NCI-H2196 (cell line): ENCODE data around the gene KIF22.

Source experiments
- DNase-seq: peaks from one replicate; lab custom pipeline; 2025; ENCODE audit not compliant: unreplicated experiment; lab: John Stamatoyannopoulos, UW

The KIF22 gene

DNA sequence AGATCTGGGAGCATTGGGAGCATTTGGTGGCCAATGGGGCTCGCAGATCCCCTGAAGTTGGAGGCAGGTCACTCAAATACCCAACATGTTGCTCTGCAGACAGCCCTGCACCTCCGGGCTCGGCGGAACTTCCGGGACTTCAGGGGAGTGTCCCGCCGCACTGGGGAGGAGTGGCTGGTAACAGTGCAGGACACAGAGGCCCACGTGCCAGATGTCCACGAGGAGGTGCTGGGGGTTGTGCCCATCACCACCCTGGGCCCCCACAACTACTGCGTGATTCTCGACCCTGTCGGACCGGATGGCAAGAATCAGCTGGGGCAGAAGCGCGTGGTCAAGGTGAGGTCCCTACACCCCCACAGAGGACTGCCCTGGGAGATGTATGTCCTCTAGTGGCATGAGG, 46.1 kb downstream of the KIF22 start:
- DNase-seq = no peak

DNA sequence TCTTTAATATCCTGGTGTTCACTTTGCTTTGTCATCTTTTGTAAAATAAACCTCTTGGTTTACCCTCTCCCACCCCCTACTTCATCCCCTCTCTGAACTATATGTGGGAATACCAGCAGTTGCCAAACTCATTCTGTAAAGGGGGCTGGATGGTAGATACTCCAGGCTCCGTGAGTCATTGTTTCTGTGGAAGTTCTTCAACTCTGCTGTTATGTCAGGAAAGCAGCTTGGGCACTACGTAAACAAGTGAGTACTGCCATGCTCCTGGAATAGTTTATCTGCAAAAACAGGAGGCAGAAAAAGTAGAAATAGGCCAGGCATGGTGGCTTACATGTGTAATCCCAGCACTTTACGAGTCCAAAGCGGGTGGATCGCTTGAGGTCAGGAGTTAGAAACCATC, 47.3 kb downstream of the KIF22 start:
- no peak for DNase-seq

DNA sequence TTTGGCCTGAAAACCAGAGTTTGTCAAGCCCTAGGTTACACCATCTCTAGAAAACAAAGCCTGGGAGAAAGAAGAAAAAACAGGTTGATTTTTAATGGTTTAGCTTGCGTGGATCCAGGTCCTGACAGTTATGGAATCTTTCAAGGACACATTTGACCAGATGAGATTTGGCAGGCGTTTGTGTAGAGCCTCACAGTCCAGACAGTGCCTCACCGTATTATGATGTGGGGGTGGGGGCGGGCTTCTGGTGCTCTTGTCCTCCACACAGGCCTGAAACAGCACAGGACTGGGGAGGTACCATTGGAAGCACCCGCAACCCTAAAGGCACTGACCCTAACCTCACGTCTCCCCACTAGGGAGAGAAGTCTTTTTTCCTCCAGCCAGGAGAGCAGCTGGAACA, 49.3 kb downstream of the KIF22 start:
- DNase-seq = no peak

DNA sequence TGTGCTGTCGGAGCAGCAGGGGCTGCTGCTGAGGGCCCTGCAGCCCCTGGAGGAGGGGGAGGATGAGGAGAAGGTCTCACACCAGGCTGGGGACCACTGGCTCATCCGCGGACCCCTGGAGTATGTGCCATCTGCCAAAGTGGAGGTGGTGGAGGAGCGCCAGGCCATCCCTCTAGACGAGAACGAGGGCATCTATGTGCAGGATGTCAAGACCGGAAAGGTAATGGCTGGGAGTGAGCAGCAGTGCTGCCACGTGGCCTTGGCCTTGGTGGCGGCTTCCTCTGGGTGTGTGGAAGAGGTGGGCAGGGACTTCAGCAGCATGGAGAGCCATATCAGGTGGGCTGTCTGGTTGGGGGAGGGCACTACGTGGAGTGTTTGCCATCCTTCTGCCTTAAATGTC, 49.7 kb downstream of the KIF22 start:
- DNase-seq = no peak

DNA sequence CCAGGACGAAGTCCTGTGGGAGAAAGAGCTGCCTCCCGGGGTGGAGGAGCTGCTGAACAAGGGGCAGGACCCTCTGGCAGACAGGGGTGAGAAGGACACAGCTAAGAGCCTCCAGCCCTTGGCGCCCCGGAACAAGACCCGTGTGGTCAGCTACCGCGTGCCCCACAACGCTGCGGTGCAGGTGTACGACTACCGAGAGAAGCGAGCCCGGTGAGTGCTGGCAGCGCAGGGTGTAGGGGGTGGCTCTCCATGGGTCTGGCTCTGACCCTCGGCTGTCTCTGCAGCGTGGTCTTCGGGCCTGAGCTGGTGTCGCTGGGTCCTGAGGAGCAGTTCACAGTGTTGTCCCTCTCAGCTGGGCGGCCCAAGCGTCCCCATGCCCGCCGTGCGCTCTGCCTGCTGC, 51.1 kb downstream of the KIF22 start:
- DNase-seq = no peak

DNA sequence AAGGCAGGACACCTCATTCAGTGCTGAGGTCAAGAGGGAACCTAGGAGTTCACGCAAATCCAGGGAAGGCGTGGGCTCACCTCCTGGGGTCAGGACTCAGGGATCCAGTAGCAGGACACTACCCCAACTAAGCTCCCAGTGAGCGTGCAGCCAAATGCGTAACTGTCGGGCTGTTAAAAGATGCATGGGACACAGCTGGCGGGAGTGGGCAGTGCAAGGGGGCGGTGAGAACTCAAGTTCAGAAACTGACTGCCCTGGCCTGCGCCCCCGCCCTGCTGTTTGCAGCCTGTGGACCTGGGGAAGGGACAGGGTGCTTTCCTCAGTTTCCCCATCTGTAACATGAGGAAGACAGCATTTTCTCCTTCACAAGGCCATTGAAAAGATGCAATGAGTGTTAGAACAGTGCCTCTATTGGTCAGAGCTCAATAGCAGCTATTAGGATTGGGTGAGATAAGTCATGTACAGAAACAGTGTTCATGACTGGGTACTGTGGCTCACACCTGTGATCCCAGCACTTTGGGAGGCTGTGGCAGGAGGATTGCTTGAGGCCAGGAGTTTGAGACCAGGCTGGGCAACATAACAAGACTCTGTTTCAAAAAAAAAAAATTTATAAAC, 52.3 kb downstream of the KIF22 start:
- DNase-seq = no peak

DNA sequence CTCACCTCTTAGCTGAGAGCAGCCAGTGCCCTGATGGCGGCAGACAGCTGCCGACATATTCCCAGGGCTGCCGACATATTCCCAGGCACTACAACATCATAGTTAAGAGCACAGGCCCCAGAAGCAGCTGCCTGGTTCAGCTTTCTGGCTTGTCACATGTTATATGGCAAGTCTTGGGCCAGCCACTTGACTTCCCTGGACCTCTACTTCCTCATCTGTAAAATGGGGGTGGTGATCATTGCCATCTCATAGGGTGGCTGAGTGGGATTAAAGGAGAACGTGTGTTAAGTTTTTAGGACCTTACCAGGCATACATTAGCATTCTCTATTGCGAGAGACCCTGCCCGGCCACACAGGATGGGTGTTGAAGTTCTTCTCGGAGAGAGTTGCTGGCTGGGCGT, 53.4 kb downstream of the KIF22 start:
- DNase-seq = no peak

DNA sequence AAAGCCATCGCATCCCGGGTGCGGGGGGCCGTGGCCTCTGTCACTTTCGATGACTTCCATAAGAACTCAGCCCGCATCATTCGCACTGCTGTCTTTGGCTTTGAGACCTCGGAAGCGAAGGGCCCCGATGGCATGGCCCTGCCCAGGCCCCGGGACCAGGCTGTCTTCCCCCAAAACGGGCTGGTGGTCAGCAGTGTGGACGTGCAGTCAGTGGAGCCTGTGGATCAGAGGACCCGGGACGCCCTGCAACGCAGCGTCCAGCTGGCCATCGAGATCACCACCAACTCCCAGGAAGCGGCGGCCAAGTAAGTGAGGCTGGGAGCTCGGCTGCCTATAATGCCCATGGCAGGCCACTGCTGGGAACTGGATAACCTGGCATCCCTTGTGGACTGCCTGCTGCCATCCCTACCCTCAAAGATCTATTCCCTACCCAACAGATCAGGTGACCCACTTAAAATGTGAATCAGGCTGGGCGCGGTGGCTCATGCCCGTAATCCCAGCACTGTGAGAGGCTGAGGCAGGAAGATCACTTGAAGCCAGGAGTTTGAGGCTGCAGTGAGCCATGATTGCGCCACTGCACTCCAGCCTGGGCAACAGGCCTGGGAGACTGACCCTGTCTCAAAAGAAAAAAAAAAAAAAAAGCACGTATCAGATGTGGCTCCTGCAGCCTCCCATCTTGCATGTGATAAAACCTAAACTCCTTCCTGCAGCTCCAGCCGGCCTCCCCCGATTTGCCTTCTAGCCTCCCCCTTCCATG, 54.2 kb downstream of the KIF22 start:
- DNase-seq = no peak

DNA sequence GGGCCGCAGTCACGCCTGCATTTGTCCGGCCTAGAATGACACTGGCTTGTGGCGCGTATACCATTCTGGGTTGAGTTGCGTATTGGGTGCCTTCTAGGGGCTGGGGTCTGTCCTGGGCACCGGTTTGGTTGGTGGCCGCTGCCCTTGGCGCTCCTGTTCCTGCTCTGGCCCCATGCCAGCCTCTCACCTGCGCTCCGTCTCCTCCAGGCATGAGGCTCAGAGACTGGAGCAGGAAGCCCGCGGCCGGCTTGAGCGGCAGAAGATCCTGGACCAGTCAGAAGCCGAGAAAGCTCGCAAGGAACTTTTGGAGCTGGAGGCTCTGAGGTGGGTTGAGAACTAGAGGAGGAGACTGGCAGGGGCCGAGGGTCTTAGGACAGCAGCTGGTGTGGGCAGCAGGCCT, 55.1 kb downstream of the KIF22 start:
- DNase-seq = no peak

DNA sequence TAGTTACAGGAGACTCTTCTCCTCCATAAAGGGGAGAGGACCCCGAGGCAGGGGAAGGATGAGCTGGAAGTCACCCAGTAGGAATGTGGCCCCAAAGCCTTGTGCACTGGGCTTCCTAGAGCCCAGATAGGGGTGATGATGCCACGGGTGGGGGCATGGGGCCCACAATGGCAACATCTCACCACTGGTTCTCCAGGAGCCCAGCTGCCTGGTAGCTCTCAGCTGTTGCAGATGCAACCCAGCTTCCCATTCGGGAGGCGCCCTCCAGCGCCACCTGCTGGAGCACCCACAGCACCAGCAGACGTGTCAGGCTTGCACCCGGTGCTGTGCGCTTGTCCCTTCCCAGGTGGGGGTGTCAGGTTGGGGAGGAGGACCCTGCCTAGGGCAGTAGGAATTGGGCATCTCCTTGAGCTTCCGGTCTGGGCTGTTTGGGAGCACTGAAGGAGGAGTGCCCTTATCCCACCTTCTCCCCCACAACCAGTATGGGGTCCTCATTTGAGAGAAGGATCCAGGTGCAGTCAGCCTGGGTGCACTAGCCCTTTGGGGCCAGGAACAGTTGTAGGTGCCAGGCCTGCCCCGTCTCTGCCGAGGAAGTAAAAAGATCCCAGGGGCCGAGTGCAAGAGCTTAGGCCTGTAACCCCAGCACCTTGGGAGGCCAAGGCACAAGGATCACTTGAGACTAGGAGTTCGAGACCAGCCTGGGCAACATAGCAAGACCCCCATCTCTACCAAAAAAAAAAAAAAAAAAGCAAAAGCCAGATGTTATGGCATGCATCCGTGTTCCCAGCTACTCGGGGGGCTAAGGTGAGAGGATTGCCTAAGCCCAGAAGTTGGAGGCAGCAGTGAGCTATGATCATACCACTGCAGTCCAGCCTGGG, 58.1 kb downstream of the KIF22 start:
- peak; percentile 80 for DNase-seq

DNA sequence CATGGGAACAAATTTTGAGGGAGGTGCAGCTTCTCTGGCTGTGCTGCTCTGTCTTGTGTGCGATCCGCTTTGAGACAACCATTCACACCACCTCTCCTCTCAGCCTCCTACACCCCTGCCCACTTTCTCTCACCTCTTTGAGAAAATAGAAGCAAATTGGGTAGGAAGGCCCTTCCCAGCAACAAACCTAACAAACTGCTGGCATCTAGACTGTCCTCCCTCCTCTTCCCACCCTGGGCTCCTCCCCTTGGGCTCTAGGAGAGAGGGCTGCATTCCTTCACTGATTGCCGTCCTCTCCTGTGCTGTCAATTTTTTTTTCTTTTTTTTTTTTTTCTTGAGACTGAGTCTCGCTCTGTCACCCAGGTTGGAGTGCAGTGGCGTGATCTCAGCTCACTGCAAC, 59.0 kb downstream of the KIF22 start:
- no peak for DNase-seq

DNA sequence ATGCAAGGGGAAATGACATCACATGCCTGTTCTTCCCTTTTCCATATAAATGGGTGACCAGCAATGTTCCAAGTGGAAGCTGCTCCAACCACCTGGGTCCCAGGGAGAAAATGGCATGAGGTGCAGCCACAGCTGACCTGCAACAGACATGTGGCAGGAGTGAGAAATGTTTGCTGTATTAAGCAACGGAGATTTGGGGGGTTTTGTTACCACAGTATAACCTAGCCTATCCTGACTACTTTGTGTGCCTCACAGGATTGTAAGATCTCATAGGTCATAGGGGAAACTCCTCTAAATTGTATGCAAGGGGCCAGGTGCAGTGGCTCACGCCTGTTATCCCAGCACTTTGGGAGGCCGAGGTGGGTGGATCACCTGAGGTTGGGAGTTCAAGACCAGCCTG, 60.4 kb downstream of the KIF22 start:
- no peak for DNase-seq

DNA sequence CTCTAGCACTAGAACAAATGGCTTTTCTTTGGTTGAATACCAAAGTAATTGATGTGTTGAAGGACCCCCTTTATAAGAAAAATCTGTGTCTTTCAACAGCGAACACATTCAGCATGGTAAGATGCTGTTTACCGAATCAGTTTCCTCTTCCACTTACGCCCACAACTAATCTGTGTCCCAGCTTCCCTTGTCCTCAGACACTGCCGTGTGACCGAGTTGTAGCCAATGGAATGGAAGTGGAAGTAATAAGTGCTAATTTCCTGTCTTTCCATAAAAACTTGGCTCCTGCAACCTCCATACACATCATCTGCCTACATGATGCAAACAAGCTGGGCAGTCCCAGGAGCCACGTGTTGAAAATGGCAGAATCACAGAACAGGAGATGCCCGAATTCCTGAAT, 62.1 kb downstream of the KIF22 start:
- DNase-seq = no peak

DNA sequence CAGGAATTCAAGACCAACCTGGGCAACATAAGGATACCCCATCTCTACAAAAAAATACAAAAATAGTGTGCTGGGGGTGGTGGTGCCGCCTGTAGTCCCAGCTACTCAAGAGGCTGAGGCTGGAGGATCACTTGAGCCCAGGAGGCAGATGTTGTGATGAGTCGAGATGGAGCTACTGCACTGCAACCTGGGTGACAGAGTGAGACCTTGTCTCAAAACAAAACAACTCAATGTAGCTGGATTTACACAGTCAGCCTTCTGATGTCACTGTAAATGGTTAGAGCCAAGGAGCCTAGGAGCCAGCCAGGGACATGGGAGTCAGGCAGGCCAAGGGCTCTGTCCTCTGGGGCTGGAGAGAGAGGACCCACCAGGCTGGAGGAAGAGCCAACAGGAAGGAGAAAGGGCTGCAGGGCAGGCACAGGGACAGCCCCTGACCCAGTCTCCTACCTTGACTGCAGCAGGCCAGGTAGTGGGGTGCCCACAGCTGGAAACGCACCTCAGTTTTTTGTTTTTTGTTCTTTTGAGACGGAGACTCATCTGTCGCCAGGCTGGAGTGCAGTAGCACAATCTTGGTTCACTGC, 64.1 kb downstream of the KIF22 start:
- no peak for DNase-seq
